K562 (cell line): ENCODE results near the gene POLL. TPM values are rescaled to one million over a fixed set of nuclear protein-coding genes. Genes with fewer than 3 reads are reported as not detected.
A peak's percentile ranks its signal among the peaks of the same experiment; 100 is the strongest.

Source experiments
- ARID2 ChIP-seq: fragments of 450-650 bp; IDR thresholded peaks from 2 replicates; pipeline ENCODE4 v1.6.1; 2017; ENCODE audit warnings: antibody characterized with exemption, mild to moderate bottlenecking
- CHD1 ChIP-seq: fragments of 200-600 bp; sonication (generic); IDR thresholded peaks from one replicate; pipeline ENCODE4 v1.6.1; 2012; ENCODE audit warnings: mild to moderate bottlenecking, moderate library complexity, low read length, inconsistent platforms
- CTBP1 ChIP-seq: fragments of 450-650 bp; IDR thresholded peaks from 2 replicates; pipeline ENCODE4 v1.6.1; 2016; ENCODE audit warnings: borderline replicate concordance
- DDX20 ChIP-seq: fragments of 450-650 bp; IDR thresholded peaks from 2 replicates; pipeline ENCODE4 v1.6.1; 2016; ENCODE audit warnings: missing genetic modification characterization, low read depth, mild to moderate bottlenecking, missing compliant biosample characterization, moderate library complexity
- RBM15 ChIP-seq: fragments of 200-400 bp; formaldehyde crosslinking; IDR thresholded peaks from 2 replicates; pipeline ENCODE4 v1.6.1; 2018; ENCODE audit warnings: mild to moderate bottlenecking, low read length, moderate library complexity; ENCODE audit not compliant: insufficient read depth
- SAFB ChIP-seq: fragments of 200-400 bp; formaldehyde crosslinking; IDR thresholded peaks from 2 replicates; pipeline ENCODE4 v1.6.1; 2017; ENCODE audit warnings: low read depth, low read length, borderline replicate concordance
- TCF7 ChIP-seq: sonication (generic); IDR thresholded peaks from 2 replicates; pipeline ENCODE4 v1.6.1; 2016; ENCODE audit warnings: antibody characterized with exemption, borderline replicate concordance
- ZBTB1 ChIP-seq: sonication (generic); formaldehyde crosslinking; IDR thresholded peaks from 2 replicates; pipeline ENCODE4 v1.8.1; 2023; ENCODE audit warnings: missing genetic modification reagents, low read depth, mild to moderate bottlenecking, borderline replicate concordance
- polyA plus RNA-seq, 8 experiments: library from polyadenylated mRNA; depleted of rRNA in 4 of 8; stranded (reverse) in 5 of 8; unstranded in 3 of 8; fragments of >200 nt; fragmentation: Nextera tagmentation in 2 of 8; fragmentation: Illumina TruSeq in 1 of 8; extraction: Ambion mirVana in 2 of 8; extraction: Trizol in 1 of 8; gene quantifications; 2 replicates each; pipeline versions ENCODE4 v1.2.1 to v1.2.3, GENCODE V29; 2011 to 2014; ENCODE audit warnings: inconsistent platforms in 1 of 8, missing spikeins in 1 of 8
- total RNA-seq, 7 experiments: library from RNA; depleted of rRNA in 6 of 7; stranded (reverse); fragments of >200 nt in 6 of 7; fragmentation: Illumina TruSeq in 2 of 7; extraction: Trizol in 2 of 7; gene quantifications; 2 replicates each; pipeline versions ENCODE4 v1.2.1 to v1.2.3, GENCODE V29; 2011 to 2021; ENCODE audit warnings: low replicate concordance in 1 of 7
- TF ChIP-seq, protein P1 (sequence below): fragments of 450-650 bp; formaldehyde crosslinking; IDR thresholded peaks from 2 replicates; pipeline ENCODE4 v1.4.0; 2020; ENCODE audit warnings: mild to moderate bottlenecking, moderate library complexity
- TF ChIP-seq, protein P2 (sequence below), 3 experiments: fragments of 200-800 bp in 1 of 3; sonication (Bioruptor generic) in 1 of 3; sonication (generic) in 1 of 3; formaldehyde crosslinking in 1 of 3; IDR thresholded peaks; 2 replicates each; pipeline versions ENCODE4 v1.6.1 to v1.8.0; 2016 to 2022; ENCODE audit warnings: mild to moderate bottlenecking in 2 of 3, missing compliant biosample characterization in 2 of 3, missing genetic modification characterization in 2 of 3, missing genetic modification reagents in 1 of 3
- TF ChIP-seq, protein P3 (sequence below): fragments of 250-450 bp; sonication (Bioruptor Pico); IDR thresholded peaks from 2 replicates; pipeline ENCODE4 v1.4.0; 2020; ENCODE audit warnings: mild to moderate bottlenecking, moderate library complexity
- TF ChIP-seq, protein P4 (sequence below): fragments of 250-450 bp; sonication (Bioruptor Pico); IDR thresholded peaks from 2 replicates; pipeline ENCODE4 v1.8.0; 2022; ENCODE audit warnings: inconsistent platforms
- TF ChIP-seq, protein P5 (sequence below): fragments of 450-650 bp; IDR thresholded peaks from one replicate; pipeline ENCODE4 v1.6.1; 2018; ENCODE audit warnings: mild to moderate bottlenecking, moderate library complexity; ENCODE audit not compliant: partially characterized antibody
- TF ChIP-seq, protein P6 (sequence below): fragments of 450-650 bp; IDR thresholded peaks from 2 replicates; pipeline ENCODE4 v1.6.1; 2016; ENCODE audit warnings: missing biosample characterization, missing genetic modification characterization

Gene POLL
- total and polyA plus RNA-seq, 9 of the 15 experiments (the other 6 are each of a cell fraction or from before 2014, with no cell fraction given) = 1.2 to 18.7 (median 10.9) TPM

DNA sequence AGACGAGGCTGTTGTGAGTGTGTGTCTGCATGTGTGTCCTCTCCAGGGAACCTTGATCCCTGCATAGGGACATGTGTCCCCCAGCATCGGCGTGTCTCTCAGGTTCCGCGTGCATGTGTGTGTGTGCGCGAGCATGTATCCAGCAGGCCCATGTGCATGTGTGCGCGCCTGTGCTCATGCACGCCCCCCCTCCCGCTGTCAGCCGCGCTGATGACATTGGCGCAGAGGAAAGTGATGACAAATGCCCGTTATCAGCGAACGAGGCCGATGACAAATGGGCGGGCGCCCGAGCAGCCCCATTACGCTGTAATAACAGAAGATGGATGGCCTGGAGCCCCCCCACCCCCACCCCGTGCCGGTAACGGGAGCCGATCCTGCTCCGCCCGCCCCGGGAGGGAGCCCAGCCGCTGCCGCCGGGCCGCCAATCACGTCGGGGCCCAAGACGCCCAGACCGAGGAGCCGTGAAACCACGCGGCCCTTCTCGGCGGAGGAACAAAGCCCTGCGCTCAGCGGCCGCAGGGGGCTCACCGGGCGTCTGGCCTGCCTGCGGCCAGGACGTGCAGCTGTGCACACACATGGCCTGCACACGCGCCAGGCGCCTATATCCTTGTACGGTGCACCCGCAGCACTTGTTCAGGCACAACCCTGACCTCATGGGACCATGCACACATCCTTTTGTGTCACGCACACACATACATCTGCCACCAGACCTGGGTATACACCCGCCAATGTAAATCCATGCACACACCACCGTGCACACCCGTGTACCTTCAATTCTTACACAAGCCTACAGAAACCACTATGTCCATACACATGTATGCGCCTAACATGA, 21.5 kb downstream of the POLL start (continued):
- TF ChIP-seq, protein P1, sequence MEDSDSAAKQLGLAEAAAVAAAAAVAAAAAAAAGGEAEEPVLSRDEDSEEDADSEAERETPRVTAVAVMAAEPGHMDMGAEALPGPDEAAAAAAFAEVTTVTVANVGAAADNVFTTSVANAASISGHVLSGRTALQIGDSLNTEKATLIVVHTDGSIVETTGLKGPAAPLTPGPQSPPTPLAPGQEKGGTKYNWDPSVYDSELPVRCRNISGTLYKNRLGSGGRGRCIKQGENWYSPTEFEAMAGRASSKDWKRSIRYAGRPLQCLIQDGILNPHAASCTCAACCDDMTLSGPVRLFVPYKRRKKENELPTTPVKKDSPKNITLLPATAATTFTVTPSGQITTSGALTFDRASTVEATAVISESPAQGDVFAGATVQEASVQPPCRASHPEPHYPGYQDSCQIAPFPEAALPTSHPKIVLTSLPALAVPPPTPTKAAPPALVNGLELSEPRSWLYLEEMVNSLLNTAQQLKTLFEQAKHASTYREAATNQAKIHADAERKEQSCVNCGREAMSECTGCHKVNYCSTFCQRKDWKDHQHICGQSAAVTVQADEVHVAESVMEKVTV (CRISPR knock-in tag) = no peak
- no peak for TF ChIP-seq SAFB
- TF ChIP-seq, protein P2, sequence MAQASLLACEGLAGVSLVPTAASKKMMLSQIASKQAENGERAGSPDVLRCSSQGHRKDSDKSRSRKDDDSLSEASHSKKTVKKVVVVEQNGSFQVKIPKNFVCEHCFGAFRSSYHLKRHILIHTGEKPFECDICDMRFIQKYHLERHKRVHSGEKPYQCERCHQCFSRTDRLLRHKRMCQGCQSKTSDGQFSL (CRISPR knock-in tag; IDR thresholded peaks at IDR 0.05) = peak; percentile 96
- TF ChIP-seq, protein P2 (tag; IDR thresholded peaks at IDR 0.05) = peak in 1 of 2 experiments; percentile 76; a peak in 1 of 4 replicates
- peak; percentile 51; the same call in 1 of the 2 replicates for TF ChIP-seq CTBP1
- TF ChIP-seq RBM15 = no peak
- TF ChIP-seq, protein P3, sequence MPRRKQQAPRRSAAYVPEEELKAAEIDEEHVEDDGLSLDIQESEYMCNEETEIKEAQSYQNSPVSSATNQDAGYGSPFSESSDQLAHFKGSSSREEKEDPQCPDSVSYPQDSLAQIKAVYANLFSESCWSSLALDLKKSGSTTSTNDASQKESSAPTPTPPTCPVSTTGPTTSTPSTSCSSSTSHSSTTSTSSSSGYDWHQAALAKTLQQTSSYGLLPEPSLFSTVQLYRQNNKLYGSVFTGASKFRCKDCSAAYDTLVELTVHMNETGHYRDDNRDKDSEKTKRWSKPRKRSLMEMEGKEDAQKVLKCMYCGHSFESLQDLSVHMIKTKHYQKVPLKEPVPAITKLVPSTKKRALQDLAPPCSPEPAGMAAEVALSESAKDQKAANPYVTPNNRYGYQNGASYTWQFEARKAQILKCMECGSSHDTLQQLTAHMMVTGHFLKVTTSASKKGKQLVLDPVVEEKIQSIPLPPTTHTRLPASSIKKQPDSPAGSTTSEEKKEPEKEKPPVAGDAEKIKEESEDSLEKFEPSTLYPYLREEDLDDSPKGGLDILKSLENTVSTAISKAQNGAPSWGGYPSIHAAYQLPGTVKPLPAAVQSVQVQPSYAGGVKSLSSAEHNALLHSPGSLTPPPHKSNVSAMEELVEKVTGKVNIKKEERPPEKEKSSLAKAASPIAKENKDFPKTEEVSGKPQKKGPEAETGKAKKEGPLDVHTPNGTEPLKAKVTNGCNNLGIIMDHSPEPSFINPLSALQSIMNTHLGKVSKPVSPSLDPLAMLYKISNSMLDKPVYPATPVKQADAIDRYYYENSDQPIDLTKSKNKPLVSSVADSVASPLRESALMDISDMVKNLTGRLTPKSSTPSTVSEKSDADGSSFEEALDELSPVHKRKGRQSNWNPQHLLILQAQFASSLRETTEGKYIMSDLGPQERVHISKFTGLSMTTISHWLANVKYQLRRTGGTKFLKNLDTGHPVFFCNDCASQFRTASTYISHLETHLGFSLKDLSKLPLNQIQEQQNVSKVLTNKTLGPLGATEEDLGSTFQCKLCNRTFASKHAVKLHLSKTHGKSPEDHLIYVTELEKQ (CRISPR knock-in tag) = no peak
- TF ChIP-seq TCF7 = no peak
- no peak for TF ChIP-seq ZBTB1 (CRISPR knock-in tag)
- TF ChIP-seq DDX20 (tag) = no peak
- TF ChIP-seq CHD1 = no peak
- TF ChIP-seq, protein P4, sequence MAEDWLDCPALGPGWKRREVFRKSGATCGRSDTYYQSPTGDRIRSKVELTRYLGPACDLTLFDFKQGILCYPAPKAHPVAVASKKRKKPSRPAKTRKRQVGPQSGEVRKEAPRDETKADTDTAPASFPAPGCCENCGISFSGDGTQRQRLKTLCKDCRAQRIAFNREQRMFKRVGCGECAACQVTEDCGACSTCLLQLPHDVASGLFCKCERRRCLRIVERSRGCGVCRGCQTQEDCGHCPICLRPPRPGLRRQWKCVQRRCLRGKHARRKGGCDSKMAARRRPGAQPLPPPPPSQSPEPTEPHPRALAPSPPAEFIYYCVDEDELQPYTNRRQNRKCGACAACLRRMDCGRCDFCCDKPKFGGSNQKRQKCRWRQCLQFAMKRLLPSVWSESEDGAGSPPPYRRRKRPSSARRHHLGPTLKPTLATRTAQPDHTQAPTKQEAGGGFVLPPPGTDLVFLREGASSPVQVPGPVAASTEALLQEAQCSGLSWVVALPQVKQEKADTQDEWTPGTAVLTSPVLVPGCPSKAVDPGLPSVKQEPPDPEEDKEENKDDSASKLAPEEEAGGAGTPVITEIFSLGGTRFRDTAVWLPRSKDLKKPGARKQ (CRISPR knock-in tag) = no peak
- TF ChIP-seq, protein P5, sequence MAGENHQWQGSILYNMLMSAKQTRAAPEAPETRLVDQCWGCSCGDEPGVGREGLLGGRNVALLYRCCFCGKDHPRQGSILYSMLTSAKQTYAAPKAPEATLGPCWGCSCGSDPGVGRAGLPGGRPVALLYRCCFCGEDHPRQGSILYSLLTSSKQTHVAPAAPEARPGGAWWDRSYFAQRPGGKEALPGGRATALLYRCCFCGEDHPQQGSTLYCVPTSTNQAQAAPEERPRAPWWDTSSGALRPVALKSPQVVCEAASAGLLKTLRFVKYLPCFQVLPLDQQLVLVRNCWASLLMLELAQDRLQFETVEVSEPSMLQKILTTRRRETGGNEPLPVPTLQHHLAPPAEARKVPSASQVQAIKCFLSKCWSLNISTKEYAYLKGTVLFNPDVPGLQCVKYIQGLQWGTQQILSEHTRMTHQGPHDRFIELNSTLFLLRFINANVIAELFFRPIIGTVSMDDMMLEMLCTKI = no peak
- no peak for TF ChIP-seq ARID2
- TF ChIP-seq, protein P6, sequence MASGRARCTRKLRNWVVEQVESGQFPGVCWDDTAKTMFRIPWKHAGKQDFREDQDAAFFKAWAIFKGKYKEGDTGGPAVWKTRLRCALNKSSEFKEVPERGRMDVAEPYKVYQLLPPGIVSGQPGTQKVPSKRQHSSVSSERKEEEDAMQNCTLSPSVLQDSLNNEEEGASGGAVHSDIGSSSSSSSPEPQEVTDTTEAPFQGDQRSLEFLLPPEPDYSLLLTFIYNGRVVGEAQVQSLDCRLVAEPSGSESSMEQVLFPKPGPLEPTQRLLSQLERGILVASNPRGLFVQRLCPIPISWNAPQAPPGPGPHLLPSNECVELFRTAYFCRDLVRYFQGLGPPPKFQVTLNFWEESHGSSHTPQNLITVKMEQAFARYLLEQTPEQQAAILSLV (tag) = no peak
